Measurements from ENCODE around the gene ACSL3.

DNA sequence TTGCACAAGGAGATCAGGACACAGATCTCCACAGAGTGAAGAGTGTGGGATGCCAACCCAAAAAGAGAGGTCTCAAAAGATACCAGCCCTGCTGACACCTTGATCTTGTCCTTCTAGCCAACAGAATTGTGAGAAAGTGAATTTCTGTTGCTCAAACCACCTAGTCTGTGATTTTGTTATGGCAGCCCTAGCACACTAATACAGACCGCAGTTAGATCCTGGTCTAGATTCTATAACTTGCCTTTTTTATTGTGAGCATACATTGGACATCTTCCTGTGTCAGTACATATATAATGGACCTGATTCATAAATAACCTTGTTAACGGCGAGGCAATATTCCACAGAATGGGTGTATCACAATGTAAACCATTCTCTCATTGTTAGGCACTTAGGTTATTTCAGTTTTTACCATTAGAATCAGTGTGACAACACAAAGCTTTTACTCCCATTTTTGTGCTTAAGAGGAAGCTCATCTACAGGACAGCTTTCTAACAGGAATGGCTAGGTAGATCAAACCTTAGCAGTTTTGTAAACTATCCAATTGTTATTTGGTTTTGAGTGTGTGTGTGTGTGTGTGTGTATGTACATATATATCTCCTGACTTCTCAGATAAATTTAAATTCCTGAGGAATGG lies 89.0 kb downstream of the ACSL3 start:
- TF ChIP-seq, protein P1, sequence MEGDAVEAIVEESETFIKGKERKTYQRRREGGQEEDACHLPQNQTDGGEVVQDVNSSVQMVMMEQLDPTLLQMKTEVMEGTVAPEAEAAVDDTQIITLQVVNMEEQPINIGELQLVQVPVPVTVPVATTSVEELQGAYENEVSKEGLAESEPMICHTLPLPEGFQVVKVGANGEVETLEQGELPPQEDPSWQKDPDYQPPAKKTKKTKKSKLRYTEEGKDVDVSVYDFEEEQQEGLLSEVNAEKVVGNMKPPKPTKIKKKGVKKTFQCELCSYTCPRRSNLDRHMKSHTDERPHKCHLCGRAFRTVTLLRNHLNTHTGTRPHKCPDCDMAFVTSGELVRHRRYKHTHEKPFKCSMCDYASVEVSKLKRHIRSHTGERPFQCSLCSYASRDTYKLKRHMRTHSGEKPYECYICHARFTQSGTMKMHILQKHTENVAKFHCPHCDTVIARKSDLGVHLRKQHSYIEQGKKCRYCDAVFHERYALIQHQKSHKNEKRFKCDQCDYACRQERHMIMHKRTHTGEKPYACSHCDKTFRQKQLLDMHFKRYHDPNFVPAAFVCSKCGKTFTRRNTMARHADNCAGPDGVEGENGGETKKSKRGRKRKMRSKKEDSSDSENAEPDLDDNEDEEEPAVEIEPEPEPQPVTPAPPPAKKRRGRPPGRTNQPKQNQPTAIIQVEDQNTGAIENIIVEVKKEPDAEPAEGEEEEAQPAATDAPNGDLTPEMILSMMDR (IDR thresholded peaks at IDR 0.05 in 4 of 5, conservative IDR thresholded peaks at IDR 0.05 in 1 of 5), result no peak
- no peak for TF ChIP-seq POLR2A (IDR thresholded peaks at IDR 0.05)
